ENCODE measurements around the gene GPR179.

The GPR179 gene

GRCh38 chr17:38358586-38359513 is 15.1 kb upstream of the GPR179 start:
- H3K4me3 ChIP-seq (ENCODE audit: low read depth, low read length): no peak overlapping the region
- TF ChIP-seq, protein P1, sequence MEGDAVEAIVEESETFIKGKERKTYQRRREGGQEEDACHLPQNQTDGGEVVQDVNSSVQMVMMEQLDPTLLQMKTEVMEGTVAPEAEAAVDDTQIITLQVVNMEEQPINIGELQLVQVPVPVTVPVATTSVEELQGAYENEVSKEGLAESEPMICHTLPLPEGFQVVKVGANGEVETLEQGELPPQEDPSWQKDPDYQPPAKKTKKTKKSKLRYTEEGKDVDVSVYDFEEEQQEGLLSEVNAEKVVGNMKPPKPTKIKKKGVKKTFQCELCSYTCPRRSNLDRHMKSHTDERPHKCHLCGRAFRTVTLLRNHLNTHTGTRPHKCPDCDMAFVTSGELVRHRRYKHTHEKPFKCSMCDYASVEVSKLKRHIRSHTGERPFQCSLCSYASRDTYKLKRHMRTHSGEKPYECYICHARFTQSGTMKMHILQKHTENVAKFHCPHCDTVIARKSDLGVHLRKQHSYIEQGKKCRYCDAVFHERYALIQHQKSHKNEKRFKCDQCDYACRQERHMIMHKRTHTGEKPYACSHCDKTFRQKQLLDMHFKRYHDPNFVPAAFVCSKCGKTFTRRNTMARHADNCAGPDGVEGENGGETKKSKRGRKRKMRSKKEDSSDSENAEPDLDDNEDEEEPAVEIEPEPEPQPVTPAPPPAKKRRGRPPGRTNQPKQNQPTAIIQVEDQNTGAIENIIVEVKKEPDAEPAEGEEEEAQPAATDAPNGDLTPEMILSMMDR (IDR thresholded peaks at IDR 0.05; ENCODE audit: low read depth, low read length): no peak

DNA sequence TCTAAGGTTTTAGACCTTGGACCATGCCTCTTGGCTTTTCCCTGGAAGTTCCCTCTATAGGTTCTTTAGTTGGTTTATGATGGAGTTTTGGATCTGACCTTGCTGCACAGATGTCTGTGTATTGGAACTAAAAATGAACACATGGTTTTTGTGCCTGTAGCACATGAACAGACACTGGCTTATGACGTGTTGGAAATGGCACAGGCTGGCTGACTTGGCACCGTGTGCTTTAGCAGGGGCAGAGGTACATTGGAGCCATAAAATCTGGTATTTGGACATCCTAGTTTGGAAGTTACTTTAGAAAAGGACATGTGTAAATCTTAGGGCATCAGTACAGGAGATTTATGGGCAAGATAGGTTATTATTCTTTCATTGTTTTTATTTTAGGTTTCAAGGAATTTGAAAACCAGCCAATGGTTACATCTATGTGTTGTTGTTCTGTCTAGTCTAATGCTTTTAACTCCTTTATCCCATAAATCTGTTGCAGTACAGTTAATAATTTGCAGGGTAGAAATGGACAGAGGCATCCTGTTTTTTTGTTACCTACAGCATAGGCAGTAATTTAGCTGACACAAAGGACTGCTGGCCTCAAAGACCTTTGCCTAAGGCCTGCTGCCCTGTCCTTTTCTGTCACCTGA is 13.8 kb upstream of the GPR179 start:
- H3K4me3 ChIP-seq (ENCODE audit: low read depth, low read length): no peak overlapping the region
- TF ChIP-seq, protein P1 (IDR thresholded peaks at IDR 0.05; ENCODE audit: low read depth, low read length): no peak

DNA sequence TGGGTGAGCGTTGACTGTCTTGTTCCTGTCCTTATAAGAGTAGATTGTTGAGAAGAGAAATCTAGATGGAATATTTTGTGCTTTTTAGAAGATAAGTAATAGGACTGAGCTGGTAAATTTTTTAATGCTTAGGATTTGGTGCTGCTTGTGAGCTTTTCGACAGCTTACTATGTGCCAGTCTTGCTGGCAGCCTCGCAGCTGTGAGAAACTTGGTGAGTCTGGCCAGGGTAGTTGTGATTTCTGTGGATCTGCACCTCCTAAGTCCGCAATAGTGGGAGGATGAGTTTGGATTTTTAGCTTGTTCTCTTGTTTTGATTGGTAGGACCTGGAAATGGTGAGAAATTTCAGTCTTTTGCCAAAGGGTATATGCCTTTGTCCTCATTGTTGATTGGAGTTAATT is 11.5 kb upstream of the GPR179 start:
- TF ChIP-seq, protein P1 (IDR thresholded peaks at IDR 0.05; ENCODE audit: low read depth, low read length): no peak
- no peak overlapping the region for H3K4me3 ChIP-seq (ENCODE audit: low read depth, low read length)

GRCh38 chr17:38354466-38354865 is 10.7 kb upstream of the GPR179 start:
- no peak overlapping the region for H3K4me3 ChIP-seq (ENCODE audit: low read depth, low read length)
- TF ChIP-seq, protein P1 (IDR thresholded peaks at IDR 0.05; ENCODE audit: low read depth, low read length): no peak

- peak overlapping the region; percentile 81 for H3K4me3 ChIP-seq (ENCODE audit: low read depth, low read length)
- TF ChIP-seq, protein P1 (IDR thresholded peaks at IDR 0.05; ENCODE audit: low read depth, low read length): no peak
Measured at GRCh38 chr17:38353668-38354067, 9.9 kb upstream of the GPR179 start.

DNA sequence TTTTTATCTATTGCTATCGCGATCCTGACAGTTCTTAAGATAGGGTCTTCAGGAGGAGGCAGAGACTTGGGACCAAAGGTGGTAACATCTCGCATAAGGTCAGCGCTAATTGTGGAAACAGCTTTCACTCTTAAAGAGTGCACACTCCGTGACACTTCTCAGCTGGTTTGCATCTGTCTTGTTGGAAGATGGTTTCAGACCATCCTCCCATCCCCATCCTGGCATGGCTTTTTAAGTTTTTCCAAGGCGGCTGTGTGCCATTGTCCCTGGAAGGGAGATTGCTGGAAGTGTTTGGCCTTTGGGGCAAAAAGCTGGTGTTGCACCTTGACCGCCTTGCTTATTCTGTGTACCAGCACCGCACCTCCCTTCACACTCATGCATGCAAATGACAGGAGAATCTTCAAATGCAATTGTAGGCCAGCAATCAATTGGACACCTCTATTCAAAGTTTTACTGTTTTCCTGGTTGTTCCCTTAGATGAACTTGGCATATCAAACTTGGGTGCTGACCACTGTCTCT is 9.4 kb upstream of the GPR179 start:
- TF ChIP-seq, protein P1 (IDR thresholded peaks at IDR 0.05; ENCODE audit: low read depth, low read length): no peak
- H3K4me3 ChIP-seq (ENCODE audit: low read depth, low read length): peak overlapping the region; percentile 81
